IMR-90 (cell line): ENCODE measurements around the gene PROSER2. TPM values are rescaled to one million over a fixed set of nuclear protein-coding genes. Genes with fewer than 3 reads are reported as not detected.

Experiments
- ATAC-seq: fragments of 200-7000 bp; cut with Tn5 transposase; 2 replicates; pipeline ENCODE4 v1.9.1; 2020; ENCODE audit warnings: low read depth, mild to moderate bottlenecking, moderate library complexity
- BruUV-seq: library from RNA; stranded (reverse); fragments of 400-500 nt; replicated peaks from 2 replicates; lab custom pipeline; 2021; lab: Mats Ljungman, UMichigan
- CTCF ChIA-PET: fragments of 300-600 bp; formaldehyde crosslinking; extraction: SDS; loops from one replicate; lab custom pipeline; 2021; ENCODE audit warnings: antibody characterized with exemption; lab: Yijun Ruan, JAX
- POLR2A ChIA-PET: fragments of 300-600 bp; sonication (Branson Sonifier 250); formaldehyde crosslinking; loops from one replicate; lab custom pipeline; 2022; ENCODE audit warnings: antibody characterized with exemption; ENCODE audit not compliant: unreplicated experiment; lab: Charles Lee
- DNase-seq: peaks from one replicate; pipeline ENCODE4 v3.0.0; 2013
- H2AFZ ChIP-seq: replicated peaks from 2 replicates; pipeline ENCODE3; 2013; ENCODE audit warnings: low read length, mild to moderate bottlenecking; ENCODE audit not compliant: poor library complexity
- H2AK5ac ChIP-seq: 2 replicates; pipeline ENCODE4 v1.6.1; 2013; ENCODE audit warnings: low read depth, low read length, inconsistent platforms
- H2AK9ac ChIP-seq: replicated peaks from 2 replicates; pipeline ENCODE3; 2013; ENCODE audit warnings: mild to moderate bottlenecking, low read depth, low read length, moderate library complexity; ENCODE audit not compliant: poor library complexity
- H2BK120ac ChIP-seq: 2 replicates; pipeline ENCODE4 v1.6.1; 2013; ENCODE audit warnings: low read depth, low read length, inconsistent platforms
- H2BK15ac ChIP-seq: 3 replicates; pipeline ENCODE4 v1.6.1; 2013; ENCODE audit warnings: low read depth, low read length, inconsistent platforms
- H2BK20ac ChIP-seq: 2 replicates; pipeline ENCODE4 v1.6.1; 2013; ENCODE audit warnings: low read depth, mild to moderate bottlenecking, inconsistent platforms, low read length, moderate library complexity
- H2BK5ac ChIP-seq: 2 replicates; pipeline ENCODE4 v1.6.1; 2013; ENCODE audit warnings: mild to moderate bottlenecking, low read depth, low read length, inconsistent platforms; ENCODE audit not compliant: poor library complexity, severe bottlenecking
- H3K14ac ChIP-seq: replicated peaks from 2 replicates; pipeline ENCODE4 v1.6.1; 2013; ENCODE audit warnings: low read depth, low read length, inconsistent platforms
- H3K18ac ChIP-seq: 2 replicates; pipeline ENCODE4 v1.6.1; 2013; ENCODE audit warnings: low read depth, low read length, control low read depth
- H3K23ac ChIP-seq: 2 replicates; pipeline ENCODE4 v1.6.1; 2013; ENCODE audit warnings: low read depth, low read length, inconsistent platforms
- H3K27ac ChIP-seq: 2 replicates; pipeline ENCODE4 v1.5.1; 2013; ENCODE audit warnings: mild to moderate bottlenecking, control low read depth, low read length; ENCODE audit not compliant: insufficient read depth
- H3K27me3 ChIP-seq: 2 replicates; pipeline ENCODE4 v1.6.1; 2013; ENCODE audit warnings: low read length; ENCODE audit not compliant: control insufficient read depth, insufficient read depth
- H3K36me3 ChIP-seq: 2 replicates; pipeline ENCODE4 v1.6.1; 2013; ENCODE audit warnings: low read length, mixed read lengths; ENCODE audit not compliant: control insufficient read depth, insufficient read depth
- H3K4ac ChIP-seq: 2 replicates; pipeline ENCODE4 v1.6.1; 2013; ENCODE audit warnings: low read depth, low read length, inconsistent platforms
- H3K4me1 ChIP-seq: 2 replicates; pipeline ENCODE4 v1.6.1; 2013; ENCODE audit warnings: low read length, mixed read lengths; ENCODE audit not compliant: control insufficient read depth, insufficient read depth
- H3K4me2 ChIP-seq: 2 replicates; pipeline ENCODE4 v1.6.1; 2013; ENCODE audit warnings: low read depth, mild to moderate bottlenecking, control low read depth, low read length, moderate library complexity
- H3K4me3 ChIP-seq: 2 replicates; pipeline ENCODE4 v1.5.1; 2013; ENCODE audit warnings: low read depth, mild to moderate bottlenecking, control low read depth, low read length, moderate library complexity; ENCODE audit not compliant: insufficient read depth
- H3K56ac ChIP-seq: 2 replicates; pipeline ENCODE4 v1.6.1; 2013; ENCODE audit warnings: low read length, inconsistent platforms; ENCODE audit not compliant: insufficient read depth; ENCODE audit errors: extremely low read depth
- H3K79me1 ChIP-seq, 2 experiments: 2 replicates each; pipeline ENCODE4 v1.6.1; 2013; ENCODE audit warnings: low read length in 2 of 2, inconsistent platforms in 1 of 2, low read depth in 1 of 2
- H3K9ac ChIP-seq: 2 replicates; pipeline ENCODE4 v1.6.1; 2013; ENCODE audit warnings: low read depth, low read length, control low read depth
- H3K9me1 ChIP-seq: 2 replicates; pipeline ENCODE4 v1.6.1; 2013; ENCODE audit warnings: low read length, inconsistent platforms; ENCODE audit not compliant: insufficient read depth
- H3K9me3 ChIP-seq: 2 replicates; pipeline ENCODE4 v1.6.1; 2013; ENCODE audit warnings: low read length; ENCODE audit not compliant: control insufficient read depth, insufficient read depth
- H4K20me1 ChIP-seq: 2 replicates; pipeline ENCODE4 v1.6.1; 2013; ENCODE audit warnings: low read length, inconsistent platforms; ENCODE audit not compliant: insufficient read depth
- H4K5ac ChIP-seq: 2 replicates; pipeline ENCODE4 v1.6.1; 2013; ENCODE audit warnings: mild to moderate bottlenecking, low read depth, low read length, control low read depth
- H4K8ac ChIP-seq, 2 experiments: 2 replicates each; pipeline ENCODE4 v1.6.1; 2013; ENCODE audit warnings: low read depth in 2 of 2, low read length in 2 of 2, control low read depth in 1 of 2, inconsistent platforms in 1 of 2
- H4K91ac ChIP-seq: 2 replicates; pipeline ENCODE4 v1.6.1; 2013; ENCODE audit warnings: low read depth, low read length, inconsistent platforms; ENCODE audit not compliant: insufficient read depth
- CHD1 ChIP-seq: IDR thresholded peaks from 2 replicates; pipeline ENCODE4 v1.6.1; 2012; ENCODE audit warnings: low read depth, low read length, improper control_type of control experiment
- FOS ChIP-seq: fragments of 150-350 bp; IDR thresholded peaks from 2 replicates; pipeline ENCODE4 v1.6.1; 2016; ENCODE audit warnings: low read depth, low read length
- MXI1 ChIP-seq: IDR thresholded peaks from 2 replicates; pipeline ENCODE4 v1.6.1; 2012; ENCODE audit warnings: low read depth, mild to moderate bottlenecking, low read length, moderate library complexity, borderline replicate concordance
- POLR2A ChIP-seq: IDR thresholded peaks from 2 replicates; pipeline ENCODE4 v1.6.1; 2012; ENCODE audit warnings: mild to moderate bottlenecking, low read depth, low read length
- RAD21 ChIP-seq: IDR thresholded peaks from 2 replicates; pipeline ENCODE4 v1.6.1; 2012; ENCODE audit warnings: low read length, improper control_type of control experiment
- WGBS, 2 experiments: methylation state at CpG; one replicate each; pipeline versions ENCODE4 v1.1.5 to v1.1.7; 2013; ENCODE audit warnings: missing lambda C conversion rate in 2 of 2; ENCODE audit not compliant: insufficient read length in 1 of 2; ENCODE audit errors: extremely low coverage in 2 of 2; 5-methylcytosine and 5-hydroxymethylcytosine counted together
- dilution Hi-C: fragments of 300-500 bp; cut with HindIII; formaldehyde crosslinking; loops from one replicate; pipeline ENCODE4 v1.14.3; 2018; ENCODE audit warnings: low sequenced_read_pairs; ENCODE audit not compliant: unreplicated experiment
- in situ Hi-C: fragments of 300-500 bp; cut with MboI; formaldehyde crosslinking; loops from 3 replicates; pipeline ENCODE4 v1.14.3; 2019; ENCODE audit warnings: low sequenced_read_pairs, inconsistent platforms, mixed read lengths
- intact Hi-C: fragments of 100-400 bp; cut with micrococcal nuclease; formaldehyde crosslinking; loops from 2 replicates; pipeline ENCODE4 v1.10.0; 2022
- polyA plus RNA-seq, 3 experiments: library from polyadenylated mRNA; depleted of rRNA; stranded (reverse); fragments of >200 nt; gene quantifications; 2 replicates each; pipeline ENCODE4 v1.2.3, GENCODE V29; 2012; ENCODE audit warnings: low replicate concordance in 1 of 3
- total RNA-seq: library from RNA; depleted of rRNA; stranded (reverse); fragments of >200 nt; gene quantifications from 2 replicates; pipeline ENCODE4 v1.2.3, GENCODE V29; 2012
- TF ChIP-seq, protein P1 (sequence below): conservative IDR thresholded peaks from 2 replicates; pipeline ENCODE4 v1.5.1; 2012; ENCODE audit warnings: mild to moderate bottlenecking, low read depth, low read length, improper control_type of control experiment

PROSER2 gene
- total and polyA plus RNA-seq, 2 of the 4 experiments (the other 2 are of a cell fraction), result 1.4 to 2.0 TPM

DNA sequence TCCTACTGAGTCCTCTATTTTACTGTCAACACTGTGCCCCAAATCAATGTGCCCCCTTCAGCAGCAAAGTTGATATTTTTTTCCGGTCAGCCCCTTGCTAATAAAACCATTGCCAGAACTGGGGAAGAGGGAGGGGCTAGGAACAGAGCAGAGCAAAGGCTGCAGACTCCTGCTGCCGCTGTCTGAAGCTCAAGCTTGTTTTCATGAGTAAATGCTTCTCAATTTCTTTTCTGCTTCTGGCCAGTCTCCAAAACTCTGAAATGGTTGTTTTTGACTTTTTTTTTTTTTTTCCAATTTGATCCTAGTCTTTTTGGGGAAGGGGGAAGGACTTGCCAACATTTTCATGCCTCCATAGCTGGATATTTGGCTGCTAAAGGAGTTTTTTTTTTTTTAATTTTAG, 26.7 kb upstream of the PROSER2 start (continued):
- TF ChIP-seq CHD1, result no peak
- no peak for TF ChIP-seq RAD21

DNA sequence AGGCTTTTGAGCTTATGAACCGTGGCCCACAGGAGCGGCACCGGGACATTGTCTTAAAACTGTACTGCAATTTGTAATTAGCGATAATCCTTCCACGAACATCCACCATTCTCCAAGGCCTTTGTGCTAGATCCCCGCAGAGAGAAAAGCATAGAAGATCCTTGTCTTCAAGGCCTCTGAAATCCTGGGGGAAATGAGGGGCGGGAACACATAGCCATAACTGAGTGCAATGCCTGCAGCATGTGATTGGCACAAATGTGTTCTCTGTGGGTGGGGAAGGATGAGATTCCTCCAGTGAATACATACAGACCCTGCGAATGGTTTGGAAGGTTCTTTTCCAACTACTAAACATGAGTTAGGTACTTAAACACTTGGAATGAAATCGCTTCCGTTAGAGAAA, 25.9 kb upstream of the PROSER2 start:
- in situ Hi-C loops (no loop called here), intact Hi-C loops (no loop called here), dilution Hi-C loops (no loop called here)
- BruUV-seq, result no TSS peak
- Histone ChIP-seq H3K79me1 (no peaks in the 10 kb centered on the region), H2BK120ac (no peak overlapping the region), H3K9me3 (no peaks in the 10 kb centered on the region), H3K18ac (no peak overlapping the region), H4K20me1 (no peaks in the 10 kb centered on the region), H3K4me2 (no peak overlapping the region), H2AFZ (no peak overlapping the region), H3K9ac (no peak overlapping the region), H3K27ac (no peak overlapping the region), H2BK5ac (no peak overlapping the region), H3K4me3 (no peak overlapping the region), H3K4me1 (peaks cover 7% of the 10 kb centered on the region), H2BK20ac (no peak overlapping the region), H2AK9ac (no peak overlapping the region), H3K9me1 (peaks cover 17% of the 10 kb centered on the region), H3K23ac (no peak overlapping the region), H2BK15ac (no peak overlapping the region), H3K14ac (no peak overlapping the region), H3K27me3 (no peaks in the 10 kb centered on the region), H4K91ac (no peak overlapping the region; the same call in 1 of the 2 replicates), H3K4ac (no peak overlapping the region), H3K36me3 (no peaks in the 10 kb centered on the region), H2AK5ac (no peak overlapping the region), H3K56ac (no peak overlapping the region), H4K8ac (no peak overlapping the region), H4K5ac (no peak overlapping the region)
- no peak for ATAC-seq
- TF ChIP-seq POLR2A, result no peak
- no peak for TF ChIP-seq FOS
- no peak for TF ChIP-seq MXI1
- TF ChIP-seq, protein P1, sequence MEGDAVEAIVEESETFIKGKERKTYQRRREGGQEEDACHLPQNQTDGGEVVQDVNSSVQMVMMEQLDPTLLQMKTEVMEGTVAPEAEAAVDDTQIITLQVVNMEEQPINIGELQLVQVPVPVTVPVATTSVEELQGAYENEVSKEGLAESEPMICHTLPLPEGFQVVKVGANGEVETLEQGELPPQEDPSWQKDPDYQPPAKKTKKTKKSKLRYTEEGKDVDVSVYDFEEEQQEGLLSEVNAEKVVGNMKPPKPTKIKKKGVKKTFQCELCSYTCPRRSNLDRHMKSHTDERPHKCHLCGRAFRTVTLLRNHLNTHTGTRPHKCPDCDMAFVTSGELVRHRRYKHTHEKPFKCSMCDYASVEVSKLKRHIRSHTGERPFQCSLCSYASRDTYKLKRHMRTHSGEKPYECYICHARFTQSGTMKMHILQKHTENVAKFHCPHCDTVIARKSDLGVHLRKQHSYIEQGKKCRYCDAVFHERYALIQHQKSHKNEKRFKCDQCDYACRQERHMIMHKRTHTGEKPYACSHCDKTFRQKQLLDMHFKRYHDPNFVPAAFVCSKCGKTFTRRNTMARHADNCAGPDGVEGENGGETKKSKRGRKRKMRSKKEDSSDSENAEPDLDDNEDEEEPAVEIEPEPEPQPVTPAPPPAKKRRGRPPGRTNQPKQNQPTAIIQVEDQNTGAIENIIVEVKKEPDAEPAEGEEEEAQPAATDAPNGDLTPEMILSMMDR, result no peak
- 82% methylated on average over 3 of the region's 10 CpGs; no CpG with 5 or more reads in 1 of the 2 experiments for WGBS, 2 experiments
- CTCF ChIA-PET, result interaction anchor here (1.0 kb wide), 1 partner anchor 14 kb away, joined by 3 read pairs; no protein-coding TSS in a partner anchor
- POLR2A ChIA-PET, result no interaction called here
- no peak for DNase-seq
